Right lobe of liver (tissue), 4 donors: ENCODE measurements around the gene NFIB.

Source experiments
- POLR2A ChIP-seq: fragments of 450-650 bp; IDR thresholded peaks from one replicate; pipeline ENCODE4 v1.6.1; 2017; ENCODE audit warnings: antibody characterized with exemption, mild to moderate bottlenecking
- TF ChIP-seq, protein P1 (sequence below), 4 donors: fragments of 200-600 bp in 3 of 4; fragments of 450-650 bp in 1 of 4; IDR thresholded peaks; one replicate each; pipeline versions ENCODE4 v1.5.1 to v1.8.0; 2016 to 2022; ENCODE audit warnings: antibody characterized with exemption in 4 of 4, mild to moderate bottlenecking in 2 of 4
- donor health status: DM: no; HTN: no; CAD: no.
- donor health status: DM: no; HTN: no; CAD: no.
- donor health status: DM: no; HTN: yes; CAD: no.

DNA sequence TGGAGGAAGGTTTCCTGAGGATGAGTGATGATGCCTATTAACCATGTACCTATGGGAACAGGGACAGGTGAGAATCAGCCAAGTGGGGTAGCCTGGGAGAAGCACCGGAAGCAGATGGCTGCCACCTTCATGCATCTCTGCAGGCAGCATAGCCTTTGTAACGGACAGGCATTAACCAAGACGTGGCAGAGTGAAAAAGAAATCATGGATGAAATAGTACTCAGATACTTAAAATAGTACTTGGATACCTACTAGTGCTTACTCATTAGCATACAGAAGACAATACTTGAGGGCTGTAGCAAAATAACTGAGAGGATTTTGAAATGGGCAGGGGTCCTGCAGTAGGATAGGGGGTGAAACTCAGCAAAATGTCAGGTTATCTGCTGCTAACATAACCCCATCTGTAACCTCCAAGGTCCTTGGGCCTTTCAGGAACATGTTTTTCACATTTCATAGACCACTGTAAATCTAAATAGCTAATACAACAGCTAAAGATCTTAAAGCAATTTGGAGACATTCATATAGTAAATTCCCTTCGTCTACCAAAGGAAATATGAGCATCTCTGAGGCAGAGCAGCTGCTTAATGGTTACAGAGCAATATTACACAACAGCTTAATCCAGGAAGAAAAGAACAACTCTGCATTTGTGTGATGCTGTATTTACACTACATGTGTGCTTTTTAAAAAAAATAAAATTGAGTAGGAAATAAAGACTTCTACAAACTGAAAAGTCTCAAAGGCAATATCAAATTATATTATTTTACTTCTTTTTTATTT, 154.3 kb downstream of the NFIB start:
- TF ChIP-seq, protein P1, sequence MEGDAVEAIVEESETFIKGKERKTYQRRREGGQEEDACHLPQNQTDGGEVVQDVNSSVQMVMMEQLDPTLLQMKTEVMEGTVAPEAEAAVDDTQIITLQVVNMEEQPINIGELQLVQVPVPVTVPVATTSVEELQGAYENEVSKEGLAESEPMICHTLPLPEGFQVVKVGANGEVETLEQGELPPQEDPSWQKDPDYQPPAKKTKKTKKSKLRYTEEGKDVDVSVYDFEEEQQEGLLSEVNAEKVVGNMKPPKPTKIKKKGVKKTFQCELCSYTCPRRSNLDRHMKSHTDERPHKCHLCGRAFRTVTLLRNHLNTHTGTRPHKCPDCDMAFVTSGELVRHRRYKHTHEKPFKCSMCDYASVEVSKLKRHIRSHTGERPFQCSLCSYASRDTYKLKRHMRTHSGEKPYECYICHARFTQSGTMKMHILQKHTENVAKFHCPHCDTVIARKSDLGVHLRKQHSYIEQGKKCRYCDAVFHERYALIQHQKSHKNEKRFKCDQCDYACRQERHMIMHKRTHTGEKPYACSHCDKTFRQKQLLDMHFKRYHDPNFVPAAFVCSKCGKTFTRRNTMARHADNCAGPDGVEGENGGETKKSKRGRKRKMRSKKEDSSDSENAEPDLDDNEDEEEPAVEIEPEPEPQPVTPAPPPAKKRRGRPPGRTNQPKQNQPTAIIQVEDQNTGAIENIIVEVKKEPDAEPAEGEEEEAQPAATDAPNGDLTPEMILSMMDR (IDR thresholded peaks at IDR 0.05), result no peak
- no peak for TF ChIP-seq POLR2A
